OCI-LY7 (cell line): ENCODE data around the gene PDE2A. TPM values are rescaled to one million over a fixed set of nuclear protein-coding genes. Genes with fewer than 3 reads are reported as not detected.

Experiments
- BruUV-seq: library from RNA; stranded (reverse); fragments of 400-500 nt; replicated peaks from 2 replicates; lab custom pipeline; 2021; lab: Mats Ljungman, UMichigan
- CTCF ChIA-PET: fragments of 300-600 bp; sonication (Branson Sonifier 250); formaldehyde crosslinking; loops from one replicate; lab custom pipeline; 2022; ENCODE audit warnings: antibody characterized with exemption; ENCODE audit not compliant: unreplicated experiment; lab: Charles Lee
- POLR2A ChIA-PET: fragments of 300-600 bp; sonication (Branson Sonifier 250); formaldehyde crosslinking; loops from one replicate; lab custom pipeline; 2022; ENCODE audit warnings: antibody characterized with exemption; lab: Charles Lee
- DNase-seq: peaks from one replicate; pipeline ENCODE4 v3.0.0-alpha.2; 2015; ENCODE audit warnings: low spot score
- H2AFZ ChIP-seq: fragments of 200-600 bp; sonication (generic), shearing (Covaris generic); 2 replicates; pipeline ENCODE4 v1.6.1; 2014; ENCODE audit warnings: mild to moderate bottlenecking, antibody characterized with exemption, low read length, moderate library complexity
- H3K27ac ChIP-seq: fragments of 200-600 bp; sonication (generic); 2 replicates; pipeline ENCODE4 v1.5.1; 2014; ENCODE audit warnings: mixed run types, low read depth, mild to moderate bottlenecking, moderate library complexity, low read length, inconsistent platforms; ENCODE audit not compliant: poor library complexity, severe bottlenecking
- H3K36me3 ChIP-seq: fragments of 200-600 bp; sonication (generic); 2 replicates; pipeline ENCODE4 v1.6.1; 2014; ENCODE audit warnings: mild to moderate bottlenecking, antibody characterized with exemption, low read length, moderate library complexity, mixed read lengths; ENCODE audit not compliant: insufficient read depth
- H3K4me1 ChIP-seq: fragments of 200-600 bp; sonication (generic); 2 replicates; pipeline ENCODE4 v1.5.1; 2014; ENCODE audit warnings: mild to moderate bottlenecking, low read length; ENCODE audit not compliant: insufficient read depth, poor library complexity, severe bottlenecking
- H3K4me2 ChIP-seq: fragments of 200-600 bp; sonication (generic); 2 replicates; pipeline ENCODE4 v1.6.1; 2014; ENCODE audit warnings: mild to moderate bottlenecking, low read length
- H3K4me3 ChIP-seq: fragments of 200-600 bp; sonication (generic); 2 replicates; pipeline ENCODE4 v1.5.1; 2014; ENCODE audit warnings: mild to moderate bottlenecking, low read depth, low read length; ENCODE audit not compliant: poor library complexity, severe bottlenecking
- H3K79me2 ChIP-seq: fragments of 200-600 bp; sonication (generic); 2 replicates; pipeline ENCODE4 v1.6.1; 2016; ENCODE audit warnings: low read depth, mild to moderate bottlenecking, low read length, moderate library complexity, mixed read lengths; ENCODE audit not compliant: insufficient read depth
- H3K9me2 ChIP-seq: fragments of 200-600 bp; sonication (generic); 2 replicates; pipeline ENCODE4 v1.6.1; 2016; ENCODE audit warnings: mild to moderate bottlenecking, low read length, mixed read lengths; ENCODE audit not compliant: insufficient read depth
- H3K9me3 ChIP-seq: fragments of 200-600 bp; sonication (generic); 2 replicates; pipeline ENCODE4 v1.6.1; 2014; ENCODE audit warnings: mild to moderate bottlenecking, mixed run types, low read length, mixed read lengths
- H4K20me1 ChIP-seq: fragments of 200-600 bp; sonication (generic); 2 replicates; pipeline ENCODE4 v1.6.1; 2014; ENCODE audit warnings: mild to moderate bottlenecking, antibody characterized with exemption, low read length, moderate library complexity, mixed read lengths; ENCODE audit not compliant: insufficient read depth
- EZH2phosphoT487 ChIP-seq: fragments of 200-600 bp; sonication (generic); IDR thresholded peaks from 2 replicates; pipeline ENCODE4 v1.6.1; 2018; ENCODE audit warnings: low read depth, borderline replicate concordance, mild to moderate bottlenecking, mixed run types, antibody characterized with exemption, low read length, moderate library complexity, mixed read lengths
- intact Hi-C: fragments of 100-400 bp; cut with micrococcal nuclease; formaldehyde crosslinking; loops from one replicate; pipeline ENCODE4 v1.10.0; 2022; ENCODE audit not compliant: unreplicated experiment
- total RNA-seq, 2 experiments: library from RNA; depleted of rRNA in 1 of 2; stranded (reverse); fragments of >200 nt in 1 of 2; shearing (Covaris generic) in 1 of 2; gene quantifications; 2 replicates each; pipeline ENCODE4 v1.2.3, GENCODE V29; 2014 to 2022
- TF ChIP-seq, protein P1 (sequence below): fragments of 200-600 bp; sonication (generic); conservative IDR thresholded peaks from 2 replicates; pipeline ENCODE4 v1.5.1; 2014; ENCODE audit warnings: mild to moderate bottlenecking, antibody characterized with exemption, low read length, moderate library complexity, mixed read lengths

The PDE2A gene
- total RNA-seq, 2 experiments from 2014 or later: 0.68 TPM; not detected in 1

DNA sequence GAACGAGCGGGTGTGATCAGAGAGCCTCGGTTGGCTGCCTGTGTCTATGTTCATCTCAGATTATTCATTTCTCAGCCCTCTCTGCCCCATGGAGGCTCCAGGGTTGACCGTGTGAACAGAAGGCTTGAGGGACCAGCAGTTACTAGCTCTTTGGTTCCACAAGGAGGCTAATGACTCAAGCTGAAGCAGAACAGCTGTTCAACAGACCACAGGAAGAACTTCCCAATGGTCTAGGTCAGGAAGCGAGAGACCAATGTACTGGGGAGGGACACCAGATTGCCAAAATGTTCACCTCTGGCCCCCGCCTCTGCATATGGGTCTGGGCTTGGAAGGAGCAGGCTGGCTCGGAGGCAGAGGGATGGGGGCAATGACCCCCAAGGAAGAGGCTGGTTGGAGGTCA is 14.7 kb upstream of the PDE2A start:
- peaks cover 43% of the 10 kb centered on the region for H3K36me3 ChIP-seq
- H3K27ac ChIP-seq: no peak overlapping the region
- no peaks in the 10 kb centered on the region for H3K79me2 ChIP-seq
- ChIA-PET CTCF (no interaction called here), POLR2A (no interaction called here)
- no peaks in the 10 kb centered on the region for H3K4me1 ChIP-seq
- no peaks in the 10 kb centered on the region for H3K9me3 ChIP-seq
- no peaks in the 10 kb centered on the region for H4K20me1 ChIP-seq
- no TSS peak for BruUV-seq
- no peak overlapping the region for H3K4me2 ChIP-seq
- intact Hi-C loops: no loop called here
- TF ChIP-seq, protein P1, sequence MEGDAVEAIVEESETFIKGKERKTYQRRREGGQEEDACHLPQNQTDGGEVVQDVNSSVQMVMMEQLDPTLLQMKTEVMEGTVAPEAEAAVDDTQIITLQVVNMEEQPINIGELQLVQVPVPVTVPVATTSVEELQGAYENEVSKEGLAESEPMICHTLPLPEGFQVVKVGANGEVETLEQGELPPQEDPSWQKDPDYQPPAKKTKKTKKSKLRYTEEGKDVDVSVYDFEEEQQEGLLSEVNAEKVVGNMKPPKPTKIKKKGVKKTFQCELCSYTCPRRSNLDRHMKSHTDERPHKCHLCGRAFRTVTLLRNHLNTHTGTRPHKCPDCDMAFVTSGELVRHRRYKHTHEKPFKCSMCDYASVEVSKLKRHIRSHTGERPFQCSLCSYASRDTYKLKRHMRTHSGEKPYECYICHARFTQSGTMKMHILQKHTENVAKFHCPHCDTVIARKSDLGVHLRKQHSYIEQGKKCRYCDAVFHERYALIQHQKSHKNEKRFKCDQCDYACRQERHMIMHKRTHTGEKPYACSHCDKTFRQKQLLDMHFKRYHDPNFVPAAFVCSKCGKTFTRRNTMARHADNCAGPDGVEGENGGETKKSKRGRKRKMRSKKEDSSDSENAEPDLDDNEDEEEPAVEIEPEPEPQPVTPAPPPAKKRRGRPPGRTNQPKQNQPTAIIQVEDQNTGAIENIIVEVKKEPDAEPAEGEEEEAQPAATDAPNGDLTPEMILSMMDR: no peak
- no peak for TF ChIP-seq EZH2phosphoT487
- H3K9me2 ChIP-seq: no peaks in the 10 kb centered on the region
- no peak overlapping the region for H2AFZ ChIP-seq
- no peak overlapping the region for H3K4me3 ChIP-seq
- DNase-seq: no peak

DNA sequence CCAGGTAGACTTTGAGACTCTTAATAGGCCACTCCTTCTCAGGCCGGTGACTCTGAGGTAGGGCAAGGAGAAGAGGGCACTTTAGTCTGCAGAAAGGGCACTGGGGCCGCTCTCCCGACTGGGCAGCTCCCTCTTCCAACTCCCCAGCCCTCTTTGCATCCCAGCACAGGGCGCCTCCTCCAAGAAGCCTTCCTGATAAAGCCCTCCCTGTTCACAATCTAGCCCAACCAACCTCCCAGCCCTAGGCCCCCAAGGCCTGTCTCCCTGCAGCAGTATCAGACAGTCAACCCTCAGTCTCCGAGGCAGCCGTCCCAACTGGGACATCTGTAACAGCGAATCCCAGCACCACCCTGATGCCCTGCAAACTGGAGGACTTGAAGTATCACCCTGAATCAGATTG is 14.3 kb upstream of the PDE2A start:
- no TSS peak for BruUV-seq
- Histone ChIP-seq H4K20me1 (no peaks in the 10 kb centered on the region), H3K79me2 (no peaks in the 10 kb centered on the region), H2AFZ (no peak overlapping the region), H3K4me2 (no peak overlapping the region), H3K27ac (no peak overlapping the region), H3K36me3 (peaks cover 42% of the 10 kb centered on the region), H3K4me1 (no peaks in the 10 kb centered on the region), H3K9me3 (no peaks in the 10 kb centered on the region), H3K4me3 (no peak overlapping the region), H3K9me2 (no peaks in the 10 kb centered on the region)
- intact Hi-C loops: no loop called here
- no peak for DNase-seq
- TF ChIP-seq, protein P1: no peak
- no peak for TF ChIP-seq EZH2phosphoT487
- ChIA-PET POLR2A (no interaction called here), CTCF (no interaction called here)

DNA sequence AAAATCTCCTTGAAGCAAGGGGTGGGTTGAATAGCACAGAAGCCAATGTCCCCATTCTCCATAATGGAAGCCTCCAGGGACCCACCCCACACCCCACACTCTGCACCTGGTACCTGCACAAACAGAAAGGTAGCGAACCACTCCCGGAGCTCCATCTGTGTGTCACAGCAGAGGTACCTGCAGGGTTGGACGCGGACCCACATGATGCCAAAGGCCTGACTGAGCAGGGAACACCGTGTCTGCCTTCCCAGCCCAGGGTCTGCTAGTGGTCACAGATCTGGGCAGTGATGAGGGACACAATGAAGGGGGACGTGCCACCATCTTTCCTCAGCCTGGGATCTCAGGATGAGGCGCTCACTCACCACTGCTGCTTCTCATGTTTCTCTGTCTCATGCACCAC is 13.1 kb upstream of the PDE2A start:
- Histone ChIP-seq H3K4me3 (no peak overlapping the region), H3K9me3 (no peaks in the 10 kb centered on the region), H3K4me1 (no peaks in the 10 kb centered on the region), H2AFZ (no peak overlapping the region), H4K20me1 (no peaks in the 10 kb centered on the region), H3K4me2 (no peak overlapping the region), H3K79me2 (no peaks in the 10 kb centered on the region), H3K27ac (no peak overlapping the region), H3K9me2 (no peaks in the 10 kb centered on the region), H3K36me3 (peaks cover 30% of the 10 kb centered on the region; the same call in 1 of the 2 replicates)
- no peak for DNase-seq
- POLR2A ChIA-PET: interaction anchor here (0.9 kb wide), 1 partner anchor 106 kb away, joined by 3 read pairs; no protein-coding TSS in a partner anchor
- no peak for TF ChIP-seq EZH2phosphoT487
- TF ChIP-seq, protein P1: no peak
- BruUV-seq: no TSS peak
- CTCF ChIA-PET: no interaction called here
- intact Hi-C loops: no loop called here
